ENCODE results near the gene FBXO24. TPM values are rescaled to one million over a fixed set of nuclear protein-coding genes. Genes with fewer than 3 reads are reported as not detected.

FBXO24 gene
- total RNA-seq, 4 donors from 2014 or later, result 0.30 to 2.2 (median 0.84) TPM; not detected in 1

GRCh38 chr7:100600730-100601038 lies 14.6 kb downstream of the FBXO24 start:
- no peak for DNase-seq (ENCODE audit: low spot score in 2 of 2)
- H3K9me3 ChIP-seq, result no peaks in the 10 kb centered on the region
- WGBS, 2 donors, result 81 to 86% methylated on average over 8 to 9 of the region's 9 CpGs
- H3K27ac ChIP-seq, result peak overlapping the region in 1 of 4 donors; percentile 40
- no peak overlapping the region for H3K4me3 ChIP-seq
- H3K4me1 ChIP-seq, result peaks cover 0 to 62% (median 8%) of the 10 kb centered on the region in 4 donors
- H3K27me3 ChIP-seq, result no peaks in the 10 kb centered on the region
- TF ChIP-seq EP300 (IDR thresholded peaks at IDR 0.05) (no peak), CTCF (IDR thresholded peaks at IDR 0.05) (no peak), POLR2A (IDR thresholded peaks at IDR 0.05) (no peak)
- H3K36me3 ChIP-seq, result no peaks in the 10 kb centered on the region

- WGBS, 2 donors, result 23 to 39% methylated on average over 17 to 21 of the region's 21 CpGs
- Histone ChIP-seq H3K4me3 (peak overlapping the region; percentile 60 to 85 (median 74)), H3K27ac (peak overlapping the region; percentile 70 to 91 (median 86))
Observed at GRCh38 chr7:100602889-100603725, 17.0 kb downstream of the FBXO24 start.

GRCh38 chr7:100603726-100604027 lies 17.5 kb downstream of the FBXO24 start:
- Histone ChIP-seq H3K27me3 (no peaks in the 10 kb centered on the region), H3K27ac (peak overlapping the region; percentile 70 to 91 (median 86)), H3K9me3 (no peaks in the 10 kb centered on the region), H3K4me3 (peak overlapping the region; percentile 60 to 85 (median 74)), H3K36me3 (peaks cover 0 to 4% (median 0%) of the 10 kb centered on the region in 3 donors), H3K4me1 (peaks cover 0 to 66% (median 8%) of the 10 kb centered on the region in 4 donors)
- WGBS, 2 donors, result 8 to 9% methylated on average over 7 to 9 of the region's 10 CpGs
- TF ChIP-seq EP300 (IDR thresholded peaks at IDR 0.05), result no peak
- TF ChIP-seq POLR2A (IDR thresholded peaks at IDR 0.05), result no peak
- no peak for TF ChIP-seq CTCF (IDR thresholded peaks at IDR 0.05)
- no peak for DNase-seq (ENCODE audit: low spot score in 2 of 2)

More at GRCh38 chr7:100602889-100603725, 17.0 kb downstream of the FBXO24 start:
- no peaks in the 10 kb centered on the region for H3K27me3 ChIP-seq
- no peak for TF ChIP-seq POLR2A (IDR thresholded peaks at IDR 0.05)
- no peak for TF ChIP-seq CTCF (IDR thresholded peaks at IDR 0.05)
- peak in 1 of 2 donors; percentile 74 for TF ChIP-seq EP300 (IDR thresholded peaks at IDR 0.05)
- H3K36me3 ChIP-seq, result peaks cover 0 to 4% (median 0%) of the 10 kb centered on the region in 3 donors
- H3K9me3 ChIP-seq, result no peaks in the 10 kb centered on the region
- peaks cover 0 to 66% (median 8%) of the 10 kb centered on the region in 4 donors for H3K4me1 ChIP-seq
- DNase-seq (ENCODE audit: low spot score in 2 of 2), result peak; percentile 76 to 88

GRCh38 chr7:100604028-100604975 lies 18.2 kb downstream of the FBXO24 start:
- Histone ChIP-seq H3K4me1 (peaks cover 0 to 66% (median 8%) of the 10 kb centered on the region in 4 donors), H3K36me3 (peaks cover 0 to 4% (median 0%) of the 10 kb centered on the region in 3 donors), H3K27me3 (no peaks in the 10 kb centered on the region), H3K4me3 (peak overlapping the region; percentile 60 to 85 (median 74)), H3K27ac (peak overlapping the region; percentile 70 to 91 (median 86)), H3K9me3 (no peaks in the 10 kb centered on the region)
- TF ChIP-seq POLR2A (IDR thresholded peaks at IDR 0.05), result peak; percentile 35 to 71
- TF ChIP-seq EP300 (IDR thresholded peaks at IDR 0.05), result peak in 1 of 2 donors; percentile 61
- TF ChIP-seq CTCF (IDR thresholded peaks at IDR 0.05), result peak; percentile 34 to 75 (median 47)
- 1% methylated on average over 17 to 49 of the region's 70 CpGs for WGBS, 2 donors
- DNase-seq (ENCODE audit: low spot score in 2 of 2), result peak; percentile 50 to 57
